ENCODE measurements around the gene UTRN. TPM values are rescaled to one million over a fixed set of nuclear protein-coding genes. Genes with fewer than 3 reads are reported as not detected.

The UTRN gene
- total and polyA plus RNA-seq, 10 of the 15 experiments (the other 5 are each of a cell fraction or from before 2014, with no cell fraction given) = 1.6 to 52.6 (median 25.5) TPM

GRCh38 chr6:144317736-144318135 is 32.6 kb downstream of the UTRN start:
- intact Hi-C loops (cut with micrococcal nuclease; ENCODE audit: unreplicated experiment) (no loop called here), in situ Hi-C loops (cut with MboI) (no loop called here)
- no peaks in the 10 kb centered on the region for H4K20me1 ChIP-seq (ENCODE audit: control insufficient read depth, insufficient read depth)
- H3K9ac ChIP-seq (ENCODE audit: control insufficient read depth, insufficient read depth, low read length) = no peak overlapping the region
- ChIA-PET RAD21 (ENCODE audit: unreplicated experiment) (no interaction called here), POLR2A (no interaction called here), SMC1A (ENCODE audit: uncharacterized antibody, unreplicated experiment) (interaction anchor here (1.0 to 1.5 kb wide), 2 partner anchors 12 to 35 kb away, joined by 3 to 4 read pairs; no protein-coding TSS in a partner anchor), CTCF (no interaction called here)
- WGBS (ENCODE audit: insufficient coverage, insufficient replicate concordance, low lambda C conversion rate, missing lambda C conversion rate) = 22% methylated on average over 2 of the region's 2 CpGs
- no peaks in the 10 kb centered on the region for H3K79me2 ChIP-seq (ENCODE audit: control insufficient read depth, insufficient read depth, low read length)
- H3K27ac ChIP-seq (ENCODE audit: control insufficient read depth, insufficient read depth) = no peak overlapping the region
- H3K36me3 ChIP-seq (ENCODE audit: control insufficient read depth in 2 of 2, insufficient read depth in 2 of 2, low read length in 1 of 2) = no peaks in the 10 kb centered on the region
- no peak for DNase-seq (ENCODE audit: low read depth, low spot score)
- H3K4me1 ChIP-seq (ENCODE audit: control insufficient read depth, insufficient read depth, low read length) = no peaks in the 10 kb centered on the region
- H3K4me2 ChIP-seq (ENCODE audit: control insufficient read depth, insufficient read depth) = no peak overlapping the region
- H3K9me3 ChIP-seq (replicated peaks; ENCODE audit: control insufficient read depth, insufficient read depth, low read length) = no peaks in the 10 kb centered on the region
- no peak overlapping the region for H2AFZ ChIP-seq (ENCODE audit: control insufficient read depth, low read depth, low read length)
- TF ChIP-seq NR2F1 (conservative IDR thresholded peaks at IDR 0.05) (no peak), JUNB (IDR thresholded peaks at IDR 0.05) (no peak), SRF (IDR thresholded peaks at IDR 0.05; ENCODE audit: low read depth in 2 of 2, low read length in 2 of 2) (no peak), ZSCAN29 (IDR thresholded peaks at IDR 0.05) (no peak), IKZF2 (IDR thresholded peaks at IDR 0.05) (no peak), USF1 (IDR thresholded peaks at IDR 0.05; ENCODE audit: borderline replicate concordance, extremely low read length, insufficient read depth, low read depth, low read length) (no peak), IRF5 (IDR thresholded peaks at IDR 0.05; ENCODE audit: borderline replicate concordance) (no peak), MTA3 (IDR thresholded peaks at IDR 0.05; ENCODE audit: borderline replicate concordance, low read length) (no peak), RFX5 (IDR thresholded peaks at IDR 0.05; ENCODE audit: low read depth, low read length) (no peak), NR2C1 (IDR thresholded peaks at IDR 0.05) (no peak), PAX8 (IDR thresholded peaks at IDR 0.05) (no peak), KDM1A (IDR thresholded peaks at IDR 0.05; ENCODE audit: borderline replicate concordance) (no peak), RELA (IDR thresholded peaks at IDR 0.05; ENCODE audit: borderline replicate concordance, partially characterized antibody) (no peak)
- TF ChIP-seq, protein P1, sequence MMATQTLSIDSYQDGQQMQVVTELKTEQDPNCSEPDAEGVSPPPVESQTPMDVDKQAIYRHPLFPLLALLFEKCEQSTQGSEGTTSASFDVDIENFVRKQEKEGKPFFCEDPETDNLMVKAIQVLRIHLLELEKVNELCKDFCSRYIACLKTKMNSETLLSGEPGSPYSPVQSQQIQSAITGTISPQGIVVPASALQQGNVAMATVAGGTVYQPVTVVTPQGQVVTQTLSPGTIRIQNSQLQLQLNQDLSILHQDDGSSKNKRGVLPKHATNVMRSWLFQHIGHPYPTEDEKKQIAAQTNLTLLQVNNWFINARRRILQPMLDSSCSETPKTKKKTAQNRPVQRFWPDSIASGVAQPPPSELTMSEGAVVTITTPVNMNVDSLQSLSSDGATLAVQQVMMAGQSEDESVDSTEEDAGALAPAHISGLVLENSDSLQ (IDR thresholded peaks at IDR 0.05) = no peak
- H3K27me3 ChIP-seq (replicated peaks in 1 of 2; ENCODE audit: control insufficient read depth in 2 of 2, insufficient read depth in 2 of 2, low read length in 1 of 2) = peaks cover 0 to 3% of the 10 kb centered on the region in 2 experiments; a peak in 1 of 4 replicates
- no peak for ATAC-seq
- no peak for FAIRE-seq
- no TSS peak for BruUV-seq (replicated peaks)
- no peak overlapping the region for H3K4me3 ChIP-seq

All from GM12878 (cell line).